ENCODE data around the gene GFPT2.

The GFPT2 gene

GRCh38 chr5:180350711-180351465 is 2.2 kb downstream of the GFPT2 start:
- no peak for DNase-seq

- DNase-seq, result no peak
Observed at GRCh38 chr5:180350296-180350695, 2.8 kb downstream of the GFPT2 start.

- no peak for DNase-seq
Observed at GRCh38 chr5:180349391-180349790, 3.7 kb downstream of the GFPT2 start.

- no peak for DNase-seq
Observed at GRCh38 chr5:180348336-180348735, 4.8 kb downstream of the GFPT2 start.

GRCh38 chr5:180347702-180348101 is 5.4 kb downstream of the GFPT2 start:
- DNase-seq, result no peak

GRCh38 chr5:180346358-180346757 is 6.8 kb downstream of the GFPT2 start:
- DNase-seq, result no peak

GRCh38 chr5:180345781-180346180 is 7.4 kb downstream of the GFPT2 start:
- no peak for DNase-seq

GRCh38 chr5:180345186-180345585 is 8.0 kb downstream of the GFPT2 start:
- no peak for DNase-seq

GRCh38 chr5:180344696-180344999 is 8.5 kb downstream of the GFPT2 start:
- DNase-seq, result no peak

- no peak for DNase-seq
Observed at GRCh38 chr5:180343831-180344695, 9.1 kb downstream of the GFPT2 start.

- no peak for DNase-seq
Observed at GRCh38 chr5:180343110-180343830, 9.9 kb downstream of the GFPT2 start.

- no peak for DNase-seq
Observed at GRCh38 chr5:180341595-180341994, 11.5 kb downstream of the GFPT2 start.

- no peak for DNase-seq
Observed at GRCh38 chr5:180340856-180341255, 12.3 kb downstream of the GFPT2 start.

- DNase-seq, result no peak
Observed at GRCh38 chr5:180339583-180340183, 13.5 kb downstream of the GFPT2 start.

GRCh38 chr5:180338001-180338707 is 15.0 kb downstream of the GFPT2 start:
- DNase-seq, result no peak

GRCh38 chr5:180336234-180337020 is 16.7 kb downstream of the GFPT2 start:
- DNase-seq, result no peak

GRCh38 chr5:180335614-180336233 is 17.4 kb downstream of the GFPT2 start:
- DNase-seq, result no peak

GRCh38 chr5:180334751-180335613 is 18.2 kb downstream of the GFPT2 start:
- DNase-seq, result no peak

- no peak for DNase-seq
Observed at GRCh38 chr5:180334176-180334575, 19.0 kb downstream of the GFPT2 start.

GRCh38 chr5:180333661-180334060 is 19.5 kb downstream of the GFPT2 start:
- DNase-seq, result no peak

All from NCI-H510A (cell line).